Measurements from ENCODE around the gene RPL9.
"Not testable (repeated sequence)": the region's sequence is repeated elsewhere in the genome, so short reads cannot be mapped to it uniquely, and the experiment has no call there.

The RPL9 gene

GRCh38 chr4:39467464-39467863 is 8.7 kb upstream of the RPL9 start:
- no peak for DNase-seq (ENCODE audit: low read depth in 1 of 2, low spot score in 1 of 2)

GRCh38 chr4:39466747-39467146 is 8.0 kb upstream of the RPL9 start:
- DNase-seq (ENCODE audit: low read depth in 1 of 2, low spot score in 1 of 2), result no peak

GRCh38 chr4:39464886-39465501 is 6.3 kb upstream of the RPL9 start:
- no peak for DNase-seq (ENCODE audit: low read depth in 1 of 2, low spot score in 1 of 2)

- DNase-seq (ENCODE audit: low read depth in 1 of 2, low spot score in 1 of 2), result not testable (repeated sequence)
Measured at GRCh38 chr4:39458161-39458504, 589 bp downstream of the RPL9 start.

- DNase-seq (ENCODE audit: low read depth in 1 of 2, low spot score in 1 of 2), result no peak
Measured at GRCh38 chr4:39456946-39457763, 1.6 kb downstream of the RPL9 start.

GRCh38 chr4:39455486-39455885 is 3.2 kb downstream of the RPL9 start:
- no peak for DNase-seq (ENCODE audit: low read depth in 1 of 2, low spot score in 1 of 2)

GRCh38 chr4:39453738-39454137 is 5.0 kb downstream of the RPL9 start:
- DNase-seq (ENCODE audit: low read depth in 1 of 2, low spot score in 1 of 2), result no peak

GRCh38 chr4:39452860-39453587 is 5.7 kb downstream of the RPL9 start:
- DNase-seq (ENCODE audit: low read depth in 1 of 2, low spot score in 1 of 2), result no peak

GRCh38 chr4:39452153-39452859 is 6.4 kb downstream of the RPL9 start:
- DNase-seq (ENCODE audit: low read depth in 1 of 2, low spot score in 1 of 2), result no peak

GRCh38 chr4:39451423-39452023 is 7.2 kb downstream of the RPL9 start:
- DNase-seq (ENCODE audit: low read depth in 1 of 2, low spot score in 1 of 2), result no peak

- DNase-seq (ENCODE audit: low read depth in 1 of 2, low spot score in 1 of 2), result no peak
Measured at GRCh38 chr4:39450618-39451017, 8.1 kb downstream of the RPL9 start.

GRCh38 chr4:39446842-39447573 is 11.7 kb downstream of the RPL9 start:
- no peak for DNase-seq (ENCODE audit: low read depth in 1 of 2, low spot score in 1 of 2)

- no peak for DNase-seq (ENCODE audit: low read depth in 1 of 2, low spot score in 1 of 2)
Measured at GRCh38 chr4:39446483-39446841, 12.3 kb downstream of the RPL9 start.

- no peak for DNase-seq (ENCODE audit: low read depth in 1 of 2, low spot score in 1 of 2)
Measured at GRCh38 chr4:39442998-39443397, 15.7 kb downstream of the RPL9 start.

- no peak for DNase-seq (ENCODE audit: low read depth in 1 of 2, low spot score in 1 of 2)
Measured at GRCh38 chr4:39441593-39441992, 17.1 kb downstream of the RPL9 start.

GRCh38 chr4:39435659-39436563 is 22.8 kb downstream of the RPL9 start:
- DNase-seq (ENCODE audit: low read depth in 1 of 2, low spot score in 1 of 2), result no peak

- no peak for DNase-seq (ENCODE audit: low read depth in 1 of 2, low spot score in 1 of 2)
Measured at GRCh38 chr4:39433878-39434492, 24.7 kb downstream of the RPL9 start.

- DNase-seq (ENCODE audit: low read depth in 1 of 2, low spot score in 1 of 2), result no peak
Measured at GRCh38 chr4:39429476-39430334, 29.0 kb downstream of the RPL9 start.

Measured in activated CD4-positive, alpha-beta T cell treated with anti-CD3 and anti-CD28 coated beads, Interleukin-2, amount 50 U/mL, for 24 hours (primary cell).